GM10248 (cell line): ENCODE measurements around the gene RSRC1.

Experiments
- CTCF ChIA-PET: fragments of 300-600 bp; sonication (Branson Sonifier 250); formaldehyde crosslinking; extraction: SDS; loops from one replicate; lab custom pipeline; 2021; ENCODE audit warnings: antibody characterized with exemption; lab: Yijun Ruan, JAX
- POLR2A ChIA-PET: fragments of 350-650 bp; sonication (Branson Sonifier 250); formaldehyde crosslinking; extraction: SDS; loops from one replicate; lab custom pipeline; 2020; ENCODE audit warnings: antibody characterized with exemption; lab: Yijun Ruan, JAX
- DNase-seq: peaks from one replicate; pipeline ENCODE4 v3.0.0; 2012; ENCODE audit errors: extremely low spot score
- TF ChIP-seq, protein P1 (sequence below): IDR thresholded peaks from 2 replicates; pipeline ENCODE4 v1.5.1; 2012; ENCODE audit warnings: mild to moderate bottlenecking, low read depth; ENCODE audit errors: extremely low read depth, missing control alignments, control extremely low read depth

RSRC1 gene

DNA sequence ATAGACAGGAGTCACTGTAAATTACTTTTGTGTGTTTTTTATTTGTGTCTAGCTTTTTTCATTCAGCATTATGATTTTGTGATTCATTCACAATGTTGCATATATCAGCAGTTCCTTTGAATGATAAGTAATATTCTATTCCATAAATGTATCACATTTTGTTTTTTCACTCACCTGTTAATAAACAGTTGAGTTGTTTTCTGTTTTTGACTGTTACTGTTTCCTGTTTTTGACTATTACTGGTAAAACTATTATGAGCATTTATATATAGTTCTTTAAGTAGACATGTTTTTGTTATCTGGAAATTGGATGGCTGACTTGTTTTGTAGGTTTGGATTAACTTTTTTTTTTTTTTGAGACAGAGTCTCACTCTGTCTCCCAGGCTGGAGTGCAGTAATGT lies 138.4 kb downstream of the RSRC1 start:
- TF ChIP-seq, protein P1, sequence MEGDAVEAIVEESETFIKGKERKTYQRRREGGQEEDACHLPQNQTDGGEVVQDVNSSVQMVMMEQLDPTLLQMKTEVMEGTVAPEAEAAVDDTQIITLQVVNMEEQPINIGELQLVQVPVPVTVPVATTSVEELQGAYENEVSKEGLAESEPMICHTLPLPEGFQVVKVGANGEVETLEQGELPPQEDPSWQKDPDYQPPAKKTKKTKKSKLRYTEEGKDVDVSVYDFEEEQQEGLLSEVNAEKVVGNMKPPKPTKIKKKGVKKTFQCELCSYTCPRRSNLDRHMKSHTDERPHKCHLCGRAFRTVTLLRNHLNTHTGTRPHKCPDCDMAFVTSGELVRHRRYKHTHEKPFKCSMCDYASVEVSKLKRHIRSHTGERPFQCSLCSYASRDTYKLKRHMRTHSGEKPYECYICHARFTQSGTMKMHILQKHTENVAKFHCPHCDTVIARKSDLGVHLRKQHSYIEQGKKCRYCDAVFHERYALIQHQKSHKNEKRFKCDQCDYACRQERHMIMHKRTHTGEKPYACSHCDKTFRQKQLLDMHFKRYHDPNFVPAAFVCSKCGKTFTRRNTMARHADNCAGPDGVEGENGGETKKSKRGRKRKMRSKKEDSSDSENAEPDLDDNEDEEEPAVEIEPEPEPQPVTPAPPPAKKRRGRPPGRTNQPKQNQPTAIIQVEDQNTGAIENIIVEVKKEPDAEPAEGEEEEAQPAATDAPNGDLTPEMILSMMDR, result no peak
- ChIA-PET CTCF (interaction anchor here (1.1 kb wide), 1 partner anchor 19 kb away, joined by 3 read pairs; no protein-coding TSS in a partner anchor), POLR2A (no interaction called here)
- DNase-seq, result no peak

DNA sequence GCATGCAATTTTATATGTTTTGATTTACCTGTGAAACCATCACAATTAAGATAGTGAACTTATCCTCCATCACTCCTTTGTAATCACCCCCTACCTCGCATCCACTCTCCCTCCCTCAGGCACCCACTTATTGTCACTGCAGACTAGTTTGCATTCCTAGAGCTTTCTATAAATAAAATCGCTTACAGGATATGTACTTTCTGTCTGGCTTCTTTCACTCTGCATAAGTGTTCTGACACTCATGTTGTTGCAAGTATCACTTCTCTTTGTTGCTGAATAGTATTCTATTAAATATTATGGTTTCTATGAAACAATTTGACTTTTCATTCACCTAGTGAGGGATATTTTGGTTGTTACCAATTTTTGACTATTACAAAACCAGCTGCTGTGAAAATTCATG lies 139.3 kb downstream of the RSRC1 start:
- ChIA-PET CTCF (no interaction called here), POLR2A (no interaction called here)
- TF ChIP-seq, protein P1, result no peak
- DNase-seq, result no peak

DNA sequence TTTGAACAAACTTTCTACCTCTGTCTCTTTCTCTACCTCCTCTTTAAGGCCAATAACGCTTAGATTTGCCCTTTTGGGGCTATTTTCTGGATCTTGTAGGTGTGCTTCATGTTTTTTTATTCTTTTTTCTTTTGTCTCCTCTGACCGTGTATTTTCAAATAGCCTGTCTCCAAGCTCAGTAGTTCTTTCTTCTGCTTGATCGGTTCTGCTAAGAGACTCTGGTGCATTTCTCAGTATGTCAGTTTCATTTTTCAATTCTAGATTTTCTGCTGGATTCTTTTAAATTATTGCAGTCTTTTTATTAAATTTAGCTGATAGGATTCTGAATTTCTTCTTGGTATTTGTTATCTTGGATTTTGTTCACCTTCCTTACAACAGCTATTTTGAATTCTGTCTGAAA lies 148.7 kb downstream of the RSRC1 start:
- TF ChIP-seq, protein P1, result no peak
- ChIA-PET POLR2A (no interaction called here), CTCF (no interaction called here)
- no peak for DNase-seq

DNA sequence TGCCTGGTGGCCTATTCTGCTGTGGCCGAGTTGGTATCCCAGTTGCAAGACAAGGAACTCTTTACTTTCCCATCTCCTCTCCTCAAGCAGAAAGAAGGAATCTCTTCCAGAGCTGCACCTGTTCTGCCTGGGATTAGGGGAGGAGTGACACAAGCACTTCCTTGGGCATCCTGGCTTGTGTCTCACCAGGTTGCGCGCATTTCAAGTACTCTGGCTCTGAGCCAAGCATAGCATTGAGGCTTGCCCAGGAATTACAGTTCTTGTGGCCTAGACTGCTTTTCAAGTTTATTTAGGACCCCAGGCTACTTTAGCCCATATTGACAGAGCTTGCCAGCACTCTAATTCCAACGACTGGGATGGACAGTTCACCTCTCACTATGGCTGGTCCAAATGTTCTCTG lies 150.5 kb downstream of the RSRC1 start:
- TF ChIP-seq, protein P1, result no peak
- DNase-seq, result no peak
- POLR2A ChIA-PET, result no interaction called here
- CTCF ChIA-PET, result interaction anchor here (1.5 kb wide), 1 partner anchor 20 kb away, joined by 5 read pairs; no protein-coding TSS in a partner anchor

DNA sequence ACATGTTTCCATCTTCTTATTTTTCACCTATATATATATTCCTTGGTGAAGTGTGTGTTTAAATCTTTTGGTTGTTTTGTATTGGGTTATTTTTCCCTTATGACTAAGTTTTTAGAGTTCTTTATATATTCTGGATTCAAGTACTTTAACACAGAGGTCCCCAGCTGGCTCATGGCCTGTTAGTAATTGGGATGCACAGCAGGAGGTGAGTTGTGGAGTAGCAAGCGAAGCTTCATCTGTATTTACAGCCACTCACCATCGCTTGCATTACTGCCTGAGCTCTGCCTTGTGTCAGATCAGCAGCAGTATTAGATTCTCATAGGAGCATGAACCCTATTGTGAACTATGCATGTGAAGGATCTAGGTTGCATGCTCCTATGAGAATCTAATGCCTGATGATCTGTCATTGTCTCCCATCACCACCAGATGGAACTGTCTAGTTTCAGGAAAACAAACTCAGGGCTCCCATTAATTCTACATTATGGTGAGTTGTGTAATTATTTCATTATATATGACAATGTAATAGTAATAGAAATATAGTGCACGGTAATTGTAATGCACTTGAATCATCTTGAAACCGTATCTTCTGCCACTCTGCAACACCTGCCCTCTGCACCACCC lies 151.6 kb downstream of the RSRC1 start:
- CTCF ChIA-PET, result no interaction called here
- no peak for DNase-seq
- TF ChIP-seq, protein P1, result no peak
- POLR2A ChIA-PET, result no interaction called here

DNA sequence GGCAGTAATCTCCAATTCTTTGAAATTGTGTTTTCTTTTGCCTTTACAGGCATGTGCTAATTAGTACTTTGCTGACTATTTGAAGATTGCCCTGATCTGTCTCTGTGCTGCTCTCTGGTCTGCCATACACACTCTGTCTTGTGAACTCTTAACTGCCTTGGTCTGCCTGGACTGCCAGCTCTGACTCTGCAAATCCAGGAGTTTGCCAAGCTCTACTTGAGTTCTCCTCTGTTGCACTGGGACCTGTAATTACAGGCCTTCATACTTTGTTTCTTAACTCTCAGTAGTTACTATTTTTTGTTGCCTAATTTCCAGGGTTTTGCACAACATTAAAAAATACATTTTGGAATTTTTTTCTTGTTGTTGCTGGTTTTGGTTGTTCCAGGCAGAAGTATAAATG lies 155.0 kb downstream of the RSRC1 start:
- ChIA-PET POLR2A (no interaction called here), CTCF (interaction anchor here (1.2 to 1.6 kb wide), 3 partner anchors 13 to 51 kb away, joined by 3 to 5 read pairs (median 4); no protein-coding TSS in a partner anchor)
- TF ChIP-seq, protein P1, result no peak
- no peak for DNase-seq
